GM19467 (cell line): ENCODE measurements around the gene DDOST.
"Not testable (repeated sequence)": the region's sequence is repeated elsewhere in the genome, so short reads cannot be mapped to it uniquely, and the experiment has no call there.

Source experiments
- ATAC-seq: cut with Tn5 transposase; IDR thresholded peaks from one replicate; pipeline ENCODE4 v1.9.1; 2021; ENCODE audit warnings: mild to moderate bottlenecking, moderate library complexity; ENCODE audit not compliant: unreplicated experiment

The DDOST gene

DNA sequence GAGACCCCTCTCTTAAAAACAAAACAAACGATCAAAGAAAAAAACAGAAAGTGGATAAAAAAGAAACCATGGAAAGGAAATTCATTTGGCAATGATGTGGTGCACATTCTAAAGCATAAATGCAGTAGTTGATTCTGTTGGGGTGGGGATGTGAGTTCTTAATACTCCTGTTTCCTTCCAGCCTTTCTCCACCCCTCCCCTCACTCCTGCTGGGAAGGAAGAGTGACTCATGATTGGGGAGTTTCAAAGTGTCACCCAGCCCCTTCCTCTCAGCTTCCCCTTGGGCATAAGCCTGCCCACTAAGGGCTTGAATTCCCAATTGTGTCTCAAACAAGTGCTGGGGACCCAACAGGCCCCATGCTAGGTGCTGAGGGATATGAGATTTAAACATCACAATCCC, 34.6 kb downstream of the DDOST start:
- no peak for ATAC-seq

DNA sequence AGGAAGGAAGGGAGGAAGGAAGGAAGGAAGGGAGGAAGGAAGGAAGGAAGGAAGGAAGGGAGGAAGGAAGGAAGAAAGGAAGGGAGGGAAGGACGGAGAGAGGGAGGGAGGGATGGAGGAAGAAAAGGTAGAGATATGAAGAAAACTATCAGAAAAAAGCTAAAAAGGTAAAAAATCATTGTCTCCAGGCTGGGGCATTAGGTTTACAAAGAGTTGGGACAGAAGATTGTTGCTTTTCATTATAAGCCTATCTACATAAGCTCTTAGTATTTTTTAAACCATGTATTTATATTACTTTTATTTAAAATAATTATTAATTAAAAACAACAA, 35.1 kb downstream of the DDOST start:
- no peak for ATAC-seq

DNA sequence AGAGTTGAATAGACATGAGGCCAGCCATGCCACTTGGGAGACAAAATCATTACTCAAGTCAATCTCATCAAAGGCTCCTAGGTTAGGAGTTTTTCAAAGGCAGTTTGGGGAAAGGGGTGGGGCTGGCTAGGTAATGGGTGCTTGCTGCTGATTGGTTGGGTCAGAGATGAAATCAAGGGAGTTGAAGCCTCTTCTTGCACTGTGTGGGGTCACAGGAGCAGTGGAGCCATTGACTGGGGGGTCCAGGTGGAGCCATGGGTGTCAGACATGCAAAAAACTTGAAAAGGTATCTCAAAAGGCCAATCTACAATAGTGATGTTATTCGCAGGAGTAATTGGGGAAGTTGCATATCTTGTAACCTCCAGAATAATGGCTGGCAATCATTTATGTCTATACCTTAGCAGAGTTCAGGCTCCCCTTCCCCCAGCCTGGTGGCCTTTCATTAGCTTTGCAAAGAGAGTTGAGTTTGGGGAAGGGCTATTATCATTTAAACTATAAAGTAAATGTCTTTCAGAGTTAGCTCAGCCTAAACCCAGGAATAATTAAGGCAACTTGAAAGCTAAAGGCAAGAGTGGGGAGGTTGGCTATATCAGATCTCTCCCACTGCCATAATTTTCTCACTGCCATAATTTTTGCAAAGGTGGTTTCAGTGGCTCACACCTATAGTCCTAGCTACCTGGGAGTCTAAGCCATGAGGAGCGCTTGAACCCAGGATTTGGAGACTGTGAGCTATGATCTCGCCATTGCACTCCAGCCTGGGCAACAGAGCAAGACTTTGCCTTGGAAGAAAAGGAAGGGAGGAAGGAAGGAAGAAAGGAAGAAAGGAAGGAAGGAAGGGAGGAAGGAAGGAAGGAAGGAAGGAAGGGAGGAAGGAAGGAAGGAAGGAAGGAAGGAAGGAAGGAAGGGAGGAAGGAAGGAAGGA, 35.7 kb downstream of the DDOST start:
- ATAC-seq, result no peak

DNA sequence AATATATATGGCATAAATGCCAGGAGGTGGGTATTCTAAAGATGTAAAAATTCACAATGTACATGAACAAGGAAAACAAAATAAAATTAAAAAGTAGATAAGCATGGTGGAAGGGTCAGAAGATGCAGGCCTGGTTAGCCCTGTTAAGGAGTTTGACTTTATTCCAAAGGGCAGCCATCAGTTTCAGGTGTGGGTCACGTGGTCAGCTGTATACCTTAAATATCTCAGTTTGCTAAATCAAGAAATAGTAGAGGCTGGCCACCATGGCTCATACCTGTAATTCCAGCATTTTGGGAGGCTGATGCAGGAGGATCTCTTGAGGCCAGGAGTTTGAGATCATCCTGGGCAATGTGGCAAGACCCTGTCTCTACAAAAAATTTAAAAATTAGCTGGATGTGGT, 36.5 kb downstream of the DDOST start:
- ATAC-seq, result no peak

DNA sequence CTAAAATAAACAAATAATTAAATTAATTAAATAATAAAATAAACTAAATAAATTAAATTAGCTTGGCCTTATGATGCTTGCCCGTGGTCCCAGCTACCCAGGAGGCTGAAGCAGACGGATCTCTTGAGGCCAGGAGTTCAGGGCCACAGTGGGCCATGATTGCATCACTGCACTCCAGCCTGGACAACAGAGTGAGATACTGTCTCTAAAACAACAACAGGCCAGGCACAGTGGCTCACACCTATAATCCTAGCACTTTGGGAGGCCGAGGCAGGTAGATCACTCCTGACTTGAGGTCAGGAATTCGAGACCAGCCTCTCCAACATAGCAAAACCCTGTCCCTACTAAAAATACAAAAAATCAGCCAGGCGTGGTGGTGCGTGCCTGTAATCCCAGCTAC, 40.2 kb downstream of the DDOST start:
- no peak for ATAC-seq

DNA sequence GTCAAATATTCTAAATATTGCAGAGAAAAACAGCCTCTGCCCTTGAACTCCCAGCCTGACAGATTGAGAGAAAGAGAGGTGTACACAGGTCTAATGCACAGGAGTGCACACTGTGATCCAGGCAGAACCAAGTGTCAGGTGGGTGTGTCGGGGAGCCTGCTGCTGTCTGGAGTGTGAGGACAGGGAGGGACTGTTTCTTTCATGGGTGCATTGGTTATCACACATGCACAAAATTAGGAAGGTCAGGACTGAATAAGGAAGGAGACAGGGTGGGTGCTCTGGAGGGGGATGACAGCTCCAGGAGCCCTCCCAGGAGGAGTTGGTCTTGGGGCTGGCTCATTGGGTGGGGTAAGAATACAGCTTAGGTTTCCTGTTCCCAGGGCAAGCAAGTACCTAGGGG, 41.2 kb downstream of the DDOST start:
- no peak for ATAC-seq

DNA sequence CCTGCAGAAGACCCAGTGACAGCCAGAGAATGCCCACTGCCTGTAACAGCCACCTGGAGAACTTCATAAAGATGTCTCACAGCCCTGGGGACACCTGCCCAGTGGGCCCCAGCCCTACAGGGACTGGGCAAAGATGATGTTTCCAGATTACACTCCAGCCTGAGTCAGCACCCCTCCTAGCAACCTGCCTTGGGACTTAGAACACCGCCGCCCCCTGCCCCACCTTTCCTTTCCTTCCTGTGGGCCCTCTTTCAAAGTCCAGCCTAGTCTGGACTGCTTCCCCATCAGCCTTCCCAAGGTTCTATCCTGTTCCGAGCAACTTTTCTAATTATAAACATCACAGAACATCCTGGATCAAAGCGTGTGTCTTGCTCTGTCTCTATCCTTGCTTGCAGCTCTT, 42.6 kb downstream of the DDOST start:
- ATAC-seq, result no peak

DNA sequence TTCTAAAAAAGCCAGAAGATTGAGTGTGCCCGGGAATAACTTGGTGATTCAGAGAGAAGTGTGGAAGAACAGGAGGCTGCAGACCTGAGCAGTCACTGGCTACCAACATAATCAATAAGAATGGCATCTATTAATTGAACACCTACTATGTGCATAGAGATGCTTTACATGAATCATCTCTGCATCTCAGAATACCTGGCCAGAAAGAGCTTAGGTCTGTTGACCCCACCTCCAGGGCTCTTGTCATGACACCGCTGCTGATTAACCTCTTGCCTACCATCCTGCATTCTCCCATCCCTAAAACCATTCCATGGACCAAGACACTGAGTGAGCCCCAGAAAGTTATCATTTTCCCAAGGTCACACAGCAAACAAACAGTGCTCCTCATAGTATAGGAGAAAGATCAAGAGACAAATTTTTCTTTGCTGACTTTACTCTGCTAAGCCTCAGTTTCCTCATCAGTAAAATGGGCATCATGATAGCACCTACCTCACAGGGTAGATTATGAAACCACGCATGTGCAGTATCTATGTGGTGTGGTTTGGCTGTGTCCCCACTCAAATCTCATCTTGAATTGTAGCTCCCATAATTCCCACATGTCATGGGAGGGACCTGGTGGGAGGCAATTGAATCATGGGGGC, 44.2 kb downstream of the DDOST start:
- no peak for ATAC-seq

DNA sequence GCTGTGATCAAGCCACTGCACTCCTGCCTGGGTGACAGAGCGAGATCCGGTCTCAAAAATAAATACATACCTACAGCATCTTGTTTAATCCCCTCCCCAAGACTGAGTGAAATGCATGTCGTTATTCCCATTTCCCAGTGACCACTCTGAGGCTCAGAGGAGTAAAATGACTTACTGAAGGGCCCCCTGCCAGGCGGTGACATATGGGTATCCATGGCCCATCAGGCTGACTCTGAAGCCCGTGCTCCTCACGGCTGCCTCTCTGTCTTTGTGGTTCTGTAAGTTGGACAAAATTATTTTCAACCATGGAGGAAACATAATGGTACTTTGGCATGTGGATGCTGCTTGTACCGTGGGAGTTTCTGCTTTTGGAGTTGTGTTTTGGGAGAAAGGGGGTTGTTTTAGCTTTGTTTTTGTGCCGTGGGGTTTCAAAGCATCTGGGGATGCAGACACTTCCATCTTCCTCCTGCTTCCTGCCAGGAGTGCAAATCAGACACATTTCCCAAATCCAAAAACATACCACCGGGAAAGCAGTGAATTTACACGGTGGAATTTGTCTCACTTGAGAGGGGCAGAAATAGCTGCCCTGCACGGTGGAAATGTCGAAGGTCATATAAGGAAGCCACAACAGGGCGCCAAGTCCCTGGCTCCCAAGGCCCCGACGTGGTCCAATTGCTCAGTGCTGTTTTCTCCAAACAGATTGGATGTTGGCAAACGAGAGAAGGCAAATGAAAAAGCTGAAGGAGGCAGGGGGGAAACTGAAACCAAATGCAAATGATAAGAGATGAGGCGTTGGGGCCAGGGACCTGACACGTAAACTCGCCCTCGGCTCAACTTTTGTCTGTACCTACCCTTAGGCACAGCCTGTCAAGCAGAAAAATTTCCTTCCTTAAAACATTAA, 45.0 kb downstream of the DDOST start:
- no peak for ATAC-seq

DNA sequence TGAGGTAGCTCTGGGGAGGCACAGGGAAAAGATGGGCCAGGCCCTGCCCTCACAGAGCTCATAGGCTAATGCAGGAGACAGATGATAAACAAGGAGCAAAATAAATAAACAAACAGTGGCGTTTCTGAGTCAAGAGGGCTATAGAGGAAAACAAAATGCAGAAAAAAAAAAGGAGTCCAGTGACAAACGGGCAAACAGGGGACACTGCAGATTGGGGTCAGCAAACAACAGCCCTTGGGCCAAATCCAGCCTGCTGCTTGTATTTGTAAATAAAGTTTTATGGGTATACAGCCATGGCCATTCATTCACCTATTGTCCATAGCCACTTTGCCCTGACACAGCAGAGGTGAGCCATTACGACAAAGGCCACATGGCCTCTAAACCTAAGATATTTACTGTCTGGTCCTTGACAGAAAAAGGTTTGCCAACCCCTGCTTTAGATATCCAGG, 47.0 kb downstream of the DDOST start:
- ATAC-seq, result no peak

DNA sequence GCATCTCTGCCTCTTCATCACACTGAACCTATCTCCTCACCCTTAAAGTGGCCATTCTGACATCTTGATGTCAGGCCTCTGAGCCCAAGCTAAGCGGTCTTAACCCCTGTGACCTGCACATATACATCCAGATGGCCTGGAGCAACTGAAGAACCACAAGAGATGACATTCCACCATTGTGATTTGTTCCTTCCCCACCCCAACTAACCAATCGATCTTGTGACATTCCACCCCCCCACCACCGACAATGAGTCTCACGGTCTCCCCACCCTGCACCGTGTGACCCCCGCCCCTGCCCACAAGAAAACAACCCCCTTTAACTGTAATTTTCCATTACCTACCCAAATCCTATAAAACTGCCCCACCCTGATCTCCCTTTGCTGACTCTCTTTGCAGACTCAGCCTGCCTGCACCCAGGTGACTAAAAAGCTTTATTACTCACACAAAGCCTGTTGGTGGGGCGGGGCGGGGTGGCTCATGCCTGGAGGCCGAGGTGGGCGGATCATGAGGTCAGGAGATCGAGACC, 48.9 kb downstream of the DDOST start:
- no peak for ATAC-seq

DNA sequence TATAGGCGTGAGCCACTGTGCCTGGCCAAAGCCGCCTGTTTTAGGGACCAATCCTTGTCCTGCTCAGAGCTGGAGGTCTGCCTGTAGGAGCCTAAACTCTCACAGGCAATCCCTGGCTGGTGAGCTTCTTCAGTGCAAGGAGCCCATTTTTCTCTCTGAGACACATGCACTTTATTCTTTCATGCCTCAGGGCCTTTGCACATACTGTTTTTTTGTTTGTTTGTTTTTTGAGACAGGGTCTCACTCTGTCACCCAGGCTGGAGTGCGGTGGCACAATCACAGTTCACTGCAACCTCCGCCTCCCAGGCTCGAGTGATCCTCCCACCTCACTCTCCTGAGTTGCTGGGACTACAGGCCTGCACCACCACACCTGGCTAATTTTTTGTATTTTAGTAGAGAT, 49.5 kb downstream of the DDOST start:
- no peak for ATAC-seq

DNA sequence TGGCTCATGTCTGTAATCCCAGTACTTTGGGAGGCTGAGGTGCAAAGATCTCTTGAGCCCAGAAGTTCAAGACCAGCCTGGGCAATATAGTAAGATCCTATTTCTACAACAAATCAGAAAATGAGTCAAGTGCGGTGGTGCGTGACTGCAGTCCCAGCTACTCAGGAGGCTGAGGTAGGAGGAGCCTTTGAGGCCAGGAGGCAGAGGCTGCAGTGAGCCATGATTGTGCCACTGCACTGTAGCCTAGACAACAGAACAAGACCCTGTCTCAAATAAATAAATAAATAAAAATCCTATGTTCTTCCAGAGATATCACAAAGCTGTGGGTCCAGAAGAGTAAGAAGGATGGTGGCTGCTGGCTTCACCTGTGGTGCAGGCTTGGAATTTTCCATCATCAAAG, 50.2 kb downstream of the DDOST start:
- no peak for ATAC-seq

DNA sequence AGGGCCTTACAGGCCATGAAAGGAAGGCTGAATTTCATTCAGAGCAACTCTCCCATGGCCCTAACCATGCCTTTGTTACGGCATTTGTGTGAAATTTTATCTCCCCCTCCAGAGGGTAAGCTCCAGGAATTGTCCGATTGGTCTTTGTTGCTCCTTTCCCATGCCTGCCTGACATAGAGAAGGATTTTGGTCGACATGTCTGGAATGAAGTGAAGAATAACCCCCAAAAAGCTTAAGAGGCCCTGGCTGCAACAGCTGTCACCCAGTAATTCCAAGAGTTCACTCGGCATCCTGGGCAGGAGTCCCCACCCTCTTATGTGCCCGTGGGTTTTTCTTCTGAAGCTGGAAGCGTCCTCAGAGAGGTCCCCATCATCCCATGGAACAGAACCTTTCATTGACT, 51.6 kb downstream of the DDOST start:
- ATAC-seq, result no peak

DNA sequence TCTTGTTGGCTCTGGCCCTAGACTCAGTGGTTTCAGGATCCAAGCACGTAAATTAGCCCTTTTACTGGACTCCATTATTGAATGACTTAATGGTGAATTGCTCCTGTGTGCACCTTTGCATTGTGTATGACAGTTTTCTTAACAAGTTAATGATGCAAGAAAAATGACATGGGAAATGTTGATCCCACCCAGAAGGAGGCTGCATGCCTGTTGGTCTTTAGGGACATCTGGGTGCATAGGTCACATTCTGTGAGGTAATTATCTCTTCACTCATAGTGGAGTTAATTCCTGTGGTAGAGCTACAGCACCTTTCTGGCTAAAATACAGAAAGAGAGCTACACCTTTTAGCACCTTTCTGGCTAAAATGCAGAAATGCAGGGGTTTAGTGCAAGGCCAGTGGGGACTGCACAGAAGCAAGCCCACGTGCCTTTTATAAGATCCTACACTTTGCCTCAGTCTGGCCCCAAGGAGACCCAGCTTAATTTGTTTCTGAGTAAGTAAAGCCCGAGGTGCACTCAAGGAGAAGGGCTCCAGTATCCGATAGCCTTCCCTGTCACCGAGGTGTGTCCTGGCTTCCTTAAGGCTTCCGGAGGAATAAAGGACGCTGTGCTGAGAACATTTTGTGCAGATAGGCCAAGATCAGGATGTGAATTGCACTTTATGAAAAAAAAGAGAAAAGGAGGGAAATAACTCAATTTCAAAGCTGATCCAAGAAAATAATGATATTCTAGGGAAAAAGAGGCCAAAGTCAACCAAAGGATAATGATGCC, 54.2 kb downstream of the DDOST start:
- not testable (repeated sequence) for ATAC-seq

DNA sequence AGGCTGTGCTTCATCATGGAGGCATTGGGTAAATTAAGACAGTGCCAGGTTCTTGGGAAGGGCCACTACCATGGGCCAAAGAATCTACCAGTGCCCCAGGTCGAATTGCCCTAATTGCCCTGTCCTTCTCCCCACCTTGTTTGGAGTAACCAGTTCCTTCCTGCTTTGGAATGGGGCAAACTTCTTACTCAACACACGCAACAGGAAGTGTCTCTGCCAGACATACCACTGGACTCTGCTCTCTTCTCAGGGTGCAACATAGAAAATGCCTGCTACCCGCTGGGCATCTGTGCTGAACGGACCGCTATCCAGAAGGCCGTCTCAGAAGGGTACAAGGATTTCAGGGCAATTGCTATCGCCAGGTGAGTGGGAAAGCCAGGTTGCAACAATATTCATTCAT, 56.5 kb downstream of the DDOST start:
- no peak for ATAC-seq

DNA sequence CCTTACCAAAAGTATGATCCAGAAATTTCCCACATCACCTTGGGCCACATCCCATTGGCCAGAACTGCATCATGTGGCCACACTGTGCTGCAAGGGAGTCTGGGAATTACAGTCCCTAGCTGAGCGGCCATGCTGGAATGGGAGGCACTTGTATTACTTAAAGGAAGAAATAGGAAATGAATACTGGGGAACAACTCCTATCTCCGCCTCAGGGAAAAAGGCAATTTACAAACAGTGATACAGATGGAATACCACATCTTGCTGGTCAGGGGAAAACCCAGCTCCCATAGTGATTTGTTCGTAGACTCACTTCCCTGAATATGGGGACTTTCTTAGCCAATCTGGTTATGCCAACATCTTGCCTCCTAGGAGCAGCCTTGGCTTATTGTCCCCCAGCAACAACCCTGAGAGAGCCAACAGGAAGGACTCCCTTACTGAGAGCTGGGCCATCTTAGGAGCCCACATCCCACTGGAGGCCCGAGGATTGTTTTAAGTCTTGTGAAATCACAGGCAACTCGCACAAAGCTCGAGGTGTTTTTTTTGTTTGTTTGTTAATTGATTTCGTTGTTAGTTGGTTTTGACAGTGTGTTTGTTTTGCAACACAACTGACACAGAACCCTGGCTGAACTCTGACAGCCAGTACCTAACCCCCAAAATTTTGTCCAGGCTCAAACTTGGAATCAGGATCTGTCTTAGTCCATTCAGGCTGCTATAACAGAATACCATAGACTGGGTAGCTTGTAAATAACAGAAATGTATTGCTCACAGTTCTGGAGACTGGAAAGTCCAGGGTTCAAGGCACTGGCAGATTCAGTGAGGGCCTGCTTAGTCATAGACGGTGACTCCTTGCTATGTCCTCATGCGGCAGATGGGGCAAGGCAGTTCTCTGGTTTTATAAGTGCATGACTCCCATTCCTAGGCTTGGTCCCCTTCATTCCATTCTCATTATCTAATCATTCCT, 57.4 kb downstream of the DDOST start:
- ATAC-seq, result no peak

DNA sequence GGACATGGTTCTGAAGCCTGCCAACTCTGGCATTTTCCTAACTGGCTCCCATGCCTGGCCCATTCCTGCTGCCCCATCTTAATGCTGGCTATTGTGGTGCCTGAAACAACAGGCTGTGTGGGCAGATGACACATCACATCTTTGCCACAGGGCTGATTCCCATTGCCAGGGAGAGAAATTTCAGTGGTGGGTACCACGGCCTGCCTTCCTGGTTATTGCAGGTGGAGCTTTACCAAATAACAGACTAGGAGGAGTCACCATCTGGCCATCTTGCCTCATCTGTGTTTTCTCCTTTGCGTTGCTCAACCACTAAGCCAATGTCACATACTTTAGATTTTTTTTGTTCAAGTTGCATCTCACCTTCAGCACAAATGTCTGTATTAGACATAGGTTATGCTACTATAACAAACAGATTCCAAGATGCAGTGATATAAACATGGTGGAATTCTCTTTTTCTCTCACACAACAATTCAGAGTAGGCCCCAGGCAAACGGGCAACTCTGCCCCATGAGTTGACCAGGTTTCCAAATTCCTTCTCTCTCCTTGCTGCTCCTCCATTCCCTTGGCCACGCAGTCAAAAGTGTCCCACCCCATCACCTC, 58.2 kb downstream of the DDOST start:
- ATAC-seq, result no peak
